ENCODE data around the gene SEC62.

The SEC62 gene

GRCh38 chr3:169966428-169966950 lies at the start of gene SEC62:
Gene SEC62, plus strand, starts transcription at chr3:169966807. Its CDS starts 16 bp downstream, at chr3:169966823.
- H3K36me3 ChIP-seq (ENCODE audit: insufficient read depth, low read length): peaks cover 7% of the 10 kb centered on the region
- no peaks in the 10 kb centered on the region for H3K27me3 ChIP-seq (ENCODE audit: insufficient read depth, low read length)
- H2AFZ ChIP-seq (ENCODE audit: low read depth, low read length): peak within 1 kb of the TSS; percentile 87
- H3K4me1 ChIP-seq (ENCODE audit: insufficient read depth, low read length): peaks cover 19% of the 10 kb centered on the region
- peaks cover 3% of the 10 kb centered on the region for H3K9me3 ChIP-seq (ENCODE audit: low read length)
- H3K4me3 ChIP-seq (ENCODE audit: low read length): peak within 1 kb of the TSS; percentile 65

- Histone ChIP-seq H2AFZ (ENCODE audit: low read depth, low read length) (no peak overlapping the region), H3K4me1 (ENCODE audit: insufficient read depth, low read length) (no peaks in the 10 kb centered on the region), H3K9me3 (ENCODE audit: low read length) (no peaks in the 10 kb centered on the region), H3K4me3 (ENCODE audit: low read length) (no peak overlapping the region), H3K36me3 (ENCODE audit: insufficient read depth, low read length) (no peaks in the 10 kb centered on the region), H3K27me3 (ENCODE audit: insufficient read depth, low read length) (no peaks in the 10 kb centered on the region)
Observed at GRCh38 chr3:169923189-169923588, 43.4 kb upstream of the SEC62 start.

DNA sequence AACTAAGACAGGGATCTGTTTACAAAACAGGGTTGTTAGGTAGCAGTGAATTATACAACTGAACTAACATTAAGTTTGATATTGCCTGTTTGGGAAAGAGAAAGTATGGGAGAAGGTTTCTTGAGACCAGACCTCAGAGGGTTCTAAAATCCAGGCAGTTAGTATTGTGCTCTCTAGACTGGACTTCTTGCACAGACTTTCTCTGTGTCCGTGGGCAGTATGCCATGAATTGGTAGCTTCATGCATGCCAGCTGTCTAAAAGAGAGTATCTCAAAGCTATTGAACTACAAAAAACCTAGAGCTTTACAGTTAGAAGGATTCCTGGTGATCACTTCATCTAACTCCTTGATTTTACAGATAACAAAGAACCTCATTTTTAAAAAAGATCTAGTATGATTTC lies 42.8 kb upstream of the SEC62 start:
- Histone ChIP-seq H3K27me3 (ENCODE audit: insufficient read depth, low read length) (no peaks in the 10 kb centered on the region), H3K36me3 (ENCODE audit: insufficient read depth, low read length) (no peaks in the 10 kb centered on the region), H3K4me3 (ENCODE audit: low read length) (no peak overlapping the region), H2AFZ (ENCODE audit: low read depth, low read length) (no peak overlapping the region), H3K9me3 (ENCODE audit: low read length) (no peaks in the 10 kb centered on the region), H3K4me1 (ENCODE audit: insufficient read depth, low read length) (no peaks in the 10 kb centered on the region)

DNA sequence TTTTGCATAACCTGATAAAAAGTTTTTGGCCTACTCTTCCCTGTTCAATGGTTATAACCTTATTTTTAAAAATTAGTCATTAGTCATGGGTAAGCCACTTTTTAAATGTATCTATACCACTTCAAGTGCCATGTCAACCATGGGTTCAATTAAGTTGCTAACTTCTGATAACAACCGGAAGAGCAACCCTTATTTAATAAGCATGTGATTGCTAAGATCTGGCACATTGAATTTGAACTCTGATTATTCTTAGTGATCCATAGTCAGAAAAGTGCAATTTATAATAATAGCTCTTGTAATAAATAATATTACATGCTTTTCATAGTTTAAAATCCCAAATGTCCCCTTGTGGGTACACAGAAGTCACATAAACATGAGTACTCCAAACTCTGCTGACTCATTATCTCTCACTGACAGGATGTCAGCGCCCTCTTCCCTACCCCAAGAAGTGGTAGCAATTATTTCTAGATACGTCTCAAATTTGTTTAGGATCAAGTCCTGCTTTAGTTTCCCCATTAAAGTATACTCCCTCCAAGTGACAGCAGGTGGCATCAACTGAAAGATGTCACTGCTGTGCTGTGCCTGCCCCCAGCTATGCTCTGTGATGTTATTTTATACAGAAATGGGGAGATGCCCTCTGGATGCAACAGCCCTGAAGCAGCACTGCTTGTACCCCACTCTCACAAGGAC lies 36.6 kb upstream of the SEC62 start:
- Histone ChIP-seq H3K27me3 (ENCODE audit: insufficient read depth, low read length) (no peaks in the 10 kb centered on the region), H3K4me1 (ENCODE audit: insufficient read depth, low read length) (no peaks in the 10 kb centered on the region), H3K4me3 (ENCODE audit: low read length) (no peak overlapping the region), H3K36me3 (ENCODE audit: insufficient read depth, low read length) (no peaks in the 10 kb centered on the region), H3K9me3 (ENCODE audit: low read length) (no peaks in the 10 kb centered on the region), H2AFZ (ENCODE audit: low read depth, low read length) (no peak overlapping the region)

GRCh38 chr3:169930843-169931242 lies 35.8 kb upstream of the SEC62 start:
- H3K4me3 ChIP-seq (ENCODE audit: low read length): no peak overlapping the region
- H3K4me1 ChIP-seq (ENCODE audit: insufficient read depth, low read length): no peaks in the 10 kb centered on the region
- H3K9me3 ChIP-seq (ENCODE audit: low read length): no peaks in the 10 kb centered on the region
- H3K27me3 ChIP-seq (ENCODE audit: insufficient read depth, low read length): no peaks in the 10 kb centered on the region
- H2AFZ ChIP-seq (ENCODE audit: low read depth, low read length): no peak overlapping the region
- H3K36me3 ChIP-seq (ENCODE audit: insufficient read depth, low read length): no peaks in the 10 kb centered on the region

- H2AFZ ChIP-seq (ENCODE audit: low read depth, low read length): no peak overlapping the region
- H3K4me3 ChIP-seq (ENCODE audit: low read length): no peak overlapping the region
- H3K9me3 ChIP-seq (ENCODE audit: low read length): no peaks in the 10 kb centered on the region
Observed at GRCh38 chr3:169931747-169932520, 34.7 kb upstream of the SEC62 start.

GRCh38 chr3:169939320-169939719 lies 27.3 kb upstream of the SEC62 start:
- Histone ChIP-seq H3K36me3 (ENCODE audit: insufficient read depth, low read length) (no peaks in the 10 kb centered on the region), H3K27me3 (ENCODE audit: insufficient read depth, low read length) (peaks cover 2% of the 10 kb centered on the region), H3K4me1 (ENCODE audit: insufficient read depth, low read length) (no peaks in the 10 kb centered on the region), H3K9me3 (ENCODE audit: low read length) (no peaks in the 10 kb centered on the region), H3K4me3 (ENCODE audit: low read length) (no peak overlapping the region), H2AFZ (ENCODE audit: low read depth, low read length) (no peak overlapping the region)

More at GRCh38 chr3:169931747-169932520, 34.7 kb upstream of the SEC62 start:
- Histone ChIP-seq H3K4me1 (ENCODE audit: insufficient read depth, low read length) (no peaks in the 10 kb centered on the region), H3K36me3 (ENCODE audit: insufficient read depth, low read length) (no peaks in the 10 kb centered on the region), H3K27me3 (ENCODE audit: insufficient read depth, low read length) (no peaks in the 10 kb centered on the region)

DNA sequence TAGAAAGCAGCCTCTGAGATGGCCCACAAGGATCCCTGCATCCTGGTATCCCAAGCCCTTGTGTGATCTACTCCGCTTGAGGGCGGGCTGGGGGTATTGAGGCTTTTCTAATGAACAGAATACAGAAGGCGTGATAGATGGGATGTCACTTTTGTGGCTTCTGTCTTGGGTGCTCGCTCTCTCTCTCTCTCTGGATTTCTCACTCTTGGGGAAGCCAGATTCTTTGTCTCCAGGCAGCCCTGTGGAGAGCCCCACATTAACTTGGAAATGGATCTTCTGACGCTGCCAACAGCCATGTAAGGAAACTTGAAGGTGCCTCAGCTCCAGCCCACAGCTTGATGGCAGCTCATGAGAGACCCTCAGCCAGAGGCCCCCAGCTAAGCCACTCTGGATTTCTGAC lies 26.9 kb upstream of the SEC62 start:
- Histone ChIP-seq H3K9me3 (ENCODE audit: low read length) (no peaks in the 10 kb centered on the region), H3K4me3 (ENCODE audit: low read length) (no peak overlapping the region), H2AFZ (ENCODE audit: low read depth, low read length) (no peak overlapping the region), H3K36me3 (ENCODE audit: insufficient read depth, low read length) (no peaks in the 10 kb centered on the region), H3K27me3 (ENCODE audit: insufficient read depth, low read length) (peaks cover 2% of the 10 kb centered on the region), H3K4me1 (ENCODE audit: insufficient read depth, low read length) (no peaks in the 10 kb centered on the region)

DNA sequence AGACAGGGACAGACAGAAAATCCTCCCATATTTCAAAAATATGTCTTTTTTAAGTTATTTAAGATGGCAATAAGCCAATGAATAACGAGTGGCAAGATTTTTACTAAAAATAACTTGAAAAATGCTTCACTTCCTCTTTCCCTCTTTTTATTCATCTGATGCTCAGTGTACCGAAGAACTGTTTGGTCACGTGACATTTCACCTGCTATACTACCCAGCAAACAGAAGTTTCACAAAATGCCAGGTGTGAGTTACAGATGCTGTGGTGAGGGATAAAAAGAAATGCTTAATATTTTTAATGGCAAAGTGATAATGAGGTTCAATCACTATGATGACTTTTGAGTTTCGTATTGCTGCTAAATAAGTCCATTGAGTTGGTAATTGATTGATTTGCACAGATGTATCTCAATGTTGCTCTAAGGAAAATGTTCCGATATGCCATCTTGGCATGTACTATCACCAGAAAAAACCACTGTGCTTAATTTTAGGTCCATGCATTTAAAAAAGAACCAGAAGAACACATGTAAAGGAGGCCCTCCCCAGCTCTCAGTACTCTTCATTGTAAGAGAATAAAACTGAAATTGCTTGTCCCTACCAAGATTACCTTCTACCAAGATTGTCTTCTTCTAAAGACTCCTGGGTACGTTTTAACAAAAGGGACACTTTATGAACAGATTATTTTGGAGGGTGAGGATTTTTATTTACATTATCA lies 26.0 kb upstream of the SEC62 start:
- Histone ChIP-seq H3K9me3 (ENCODE audit: low read length) (no peaks in the 10 kb centered on the region), H3K4me3 (ENCODE audit: low read length) (no peak overlapping the region), H3K36me3 (ENCODE audit: insufficient read depth, low read length) (no peaks in the 10 kb centered on the region), H3K27me3 (ENCODE audit: insufficient read depth, low read length) (peaks cover 2% of the 10 kb centered on the region), H2AFZ (ENCODE audit: low read depth, low read length) (no peak overlapping the region), H3K4me1 (ENCODE audit: insufficient read depth, low read length) (no peaks in the 10 kb centered on the region)

GRCh38 chr3:169945313-169945712 lies 21.3 kb upstream of the SEC62 start:
- peaks cover 10% of the 10 kb centered on the region for H3K27me3 ChIP-seq (ENCODE audit: insufficient read depth, low read length)
- H3K4me3 ChIP-seq (ENCODE audit: low read length): no peak overlapping the region
- no peaks in the 10 kb centered on the region for H3K9me3 ChIP-seq (ENCODE audit: low read length)
- H2AFZ ChIP-seq (ENCODE audit: low read depth, low read length): no peak overlapping the region
- H3K4me1 ChIP-seq (ENCODE audit: insufficient read depth, low read length): no peaks in the 10 kb centered on the region
- H3K36me3 ChIP-seq (ENCODE audit: insufficient read depth, low read length): no peaks in the 10 kb centered on the region

- Histone ChIP-seq H3K27me3 (ENCODE audit: insufficient read depth, low read length) (peaks cover 10% of the 10 kb centered on the region), H3K4me1 (ENCODE audit: insufficient read depth, low read length) (no peaks in the 10 kb centered on the region), H3K4me3 (ENCODE audit: low read length) (no peak overlapping the region), H3K9me3 (ENCODE audit: low read length) (no peaks in the 10 kb centered on the region), H3K36me3 (ENCODE audit: insufficient read depth, low read length) (no peaks in the 10 kb centered on the region), H2AFZ (ENCODE audit: low read depth, low read length) (no peak overlapping the region)
Observed at GRCh38 chr3:169946336-169946735, 20.3 kb upstream of the SEC62 start.

DNA sequence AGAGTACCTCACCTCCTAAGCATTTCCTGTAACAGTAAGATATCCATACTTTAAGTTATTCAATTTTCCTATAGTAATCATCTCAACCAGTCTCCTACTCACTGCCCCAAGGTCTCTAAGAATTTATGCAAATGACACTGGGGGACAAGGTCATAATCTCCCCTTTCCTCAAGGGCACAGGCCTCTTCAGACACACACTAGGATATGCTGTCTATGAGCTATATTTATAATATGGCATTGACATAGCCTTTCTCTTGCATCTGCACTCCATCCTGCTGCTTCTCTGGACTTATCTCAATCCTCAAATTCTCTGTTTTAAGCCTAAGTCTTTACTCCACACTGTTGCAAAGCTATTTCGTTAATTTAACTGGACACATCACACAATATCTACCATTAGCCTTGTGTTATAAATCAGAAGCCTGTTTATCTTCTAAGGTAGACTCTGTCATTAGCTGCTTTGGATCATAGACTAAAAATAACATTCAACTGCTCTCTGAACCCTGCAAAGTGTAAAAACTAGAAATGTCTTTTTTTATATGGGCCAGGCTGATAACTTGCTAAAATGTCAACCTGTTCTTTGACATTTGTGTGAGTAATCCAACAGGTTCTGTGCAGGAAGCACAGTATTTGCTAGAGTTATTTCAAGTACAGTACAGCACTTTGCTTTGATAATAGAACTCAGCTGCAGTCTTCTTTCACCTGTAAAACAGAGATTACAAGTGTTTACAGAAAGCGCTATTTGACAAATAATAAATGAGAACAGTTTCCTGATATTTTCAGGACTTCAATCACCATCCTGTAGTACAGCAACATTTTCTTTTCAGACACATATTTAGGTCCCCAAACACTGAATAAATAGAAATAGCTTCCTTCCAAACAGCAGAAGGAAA lies 17.8 kb upstream of the SEC62 start:
- Histone ChIP-seq H3K4me3 (ENCODE audit: low read length) (no peak overlapping the region), H3K27me3 (ENCODE audit: insufficient read depth, low read length) (peaks cover 8% of the 10 kb centered on the region), H3K4me1 (ENCODE audit: insufficient read depth, low read length) (no peaks in the 10 kb centered on the region), H2AFZ (ENCODE audit: low read depth, low read length) (no peak overlapping the region), H3K36me3 (ENCODE audit: insufficient read depth, low read length) (no peaks in the 10 kb centered on the region), H3K9me3 (ENCODE audit: low read length) (peaks cover 2% of the 10 kb centered on the region)
